Activated B cell treated with CpG ODN at 0.5 μM for 24 hours (primary cell): ENCODE results near the gene MAP3K20. TPM values are rescaled to one million over a fixed set of nuclear protein-coding genes. Genes with fewer than 3 reads are reported as not detected.

ENCODE experiments used
- ATAC-seq: fragments of 200-7000 bp; cut with Tn5 transposase; one replicate; pipeline ENCODE4 v1.10.0; 2021; ENCODE audit warnings: low read depth, mild to moderate bottlenecking, moderate library complexity
- CTCF ChIA-PET: fragments of 350-600 bp; sonication (Branson Sonifier 250); formaldehyde crosslinking; loops from one replicate; lab custom pipeline; 2021; ENCODE audit warnings: antibody characterized with exemption; lab: Charles Lee
- POLR2A ChIA-PET: fragments of 350-600 bp; sonication (Branson Sonifier 250); formaldehyde crosslinking; loops from one replicate; lab custom pipeline; 2021; ENCODE audit warnings: antibody characterized with exemption; lab: Charles Lee
- DNase-seq: peaks from one replicate; pipeline ENCODE4 v3.0.0; 2022
- H3K27ac Mint-ChIP-seq: one replicate; pipeline ENCODE4 v1.8.0; 2020; ENCODE audit warnings: mixed read lengths
- H3K27me3 Mint-ChIP-seq: one replicate; pipeline ENCODE4 v1.8.0; 2021; ENCODE audit warnings: mixed read lengths
- H3K36me3 Mint-ChIP-seq: one replicate; pipeline ENCODE4 v1.8.0; 2021; ENCODE audit warnings: low read depth, mixed read lengths
- H3K4me1 Mint-ChIP-seq: one replicate; pipeline ENCODE4 v1.8.0; 2021; ENCODE audit warnings: mixed read lengths
- H3K4me3 Mint-ChIP-seq: one replicate; pipeline ENCODE4 v1.8.0; 2020; ENCODE audit warnings: mild to moderate bottlenecking, mixed read lengths
- H3K9me3 Mint-ChIP-seq: one replicate; pipeline ENCODE4 v1.8.0; 2020; ENCODE audit warnings: mixed read lengths
- CTCF ChIP-seq: fragments of 200-600 bp; IDR thresholded peaks from one replicate; pipeline ENCODE4 v1.8.0; 2022; ENCODE audit warnings: antibody characterized with exemption, mild to moderate bottlenecking
- intact Hi-C: fragments of 100-400 bp; cut with micrococcal nuclease; formaldehyde crosslinking; loops from one replicate; pipeline ENCODE4 v1.15.1; 2024
- total RNA-seq: library from RNA; stranded (reverse); gene quantifications from 2 replicates; pipeline ENCODE4 v1.2.3, GENCODE V29; 2022

MAP3K20 gene
- total RNA-seq, 1 donor from 2014 or later = 8.7 TPM

GRCh38 chr2:173101687-173102086, 26.0 kb downstream of the MAP3K20 start:
- CTCF ChIA-PET = no interaction called here
- Mint-ChIP-seq H3K36me3 (no peaks in the 10 kb centered on the region), H3K27ac (no peak overlapping the region), H3K4me1 (no peaks in the 10 kb centered on the region), H3K9me3 (no peaks in the 10 kb centered on the region), H3K27me3 (no peaks in the 10 kb centered on the region), H3K4me3 (no peak overlapping the region)
- intact Hi-C loops = no loop called here
- TF ChIP-seq CTCF = no peak
- no peak for ATAC-seq
- POLR2A ChIA-PET = no interaction called here
- no peak for DNase-seq

- no peak for TF ChIP-seq CTCF
- Mint-ChIP-seq H3K36me3 (no peaks in the 10 kb centered on the region), H3K4me3 (no peak overlapping the region), H3K9me3 (no peaks in the 10 kb centered on the region), H3K27ac (no peak overlapping the region), H3K4me1 (no peaks in the 10 kb centered on the region), H3K27me3 (no peaks in the 10 kb centered on the region)
- intact Hi-C loops = no loop called here
- CTCF ChIA-PET = no interaction called here
- POLR2A ChIA-PET = no interaction called here
- DNase-seq (no peak), ATAC-seq (no peak)
Measured at GRCh38 chr2:173104156-173104555, 28.5 kb downstream of the MAP3K20 start.

- no peaks in the 10 kb centered on the region for H3K27me3 Mint-ChIP-seq
- H3K4me1 Mint-ChIP-seq = no peaks in the 10 kb centered on the region
- ChIA-PET POLR2A (no interaction called here), CTCF (interaction anchor here (0.7 kb wide), 1 partner anchor 619 kb away, joined by 3 read pairs; no protein-coding TSS in a partner anchor)
- no peak overlapping the region for H3K4me3 Mint-ChIP-seq
- DNase-seq = no peak
- no peaks in the 10 kb centered on the region for H3K36me3 Mint-ChIP-seq
- TF ChIP-seq CTCF = no peak
- no peak for ATAC-seq
- intact Hi-C loops = no loop called here
- H3K27ac Mint-ChIP-seq = no peak overlapping the region
- H3K9me3 Mint-ChIP-seq = peaks cover 2% of the 10 kb centered on the region
Measured at GRCh38 chr2:173106959-173107628, 31.4 kb downstream of the MAP3K20 start.

- Mint-ChIP-seq H3K36me3 (no peaks in the 10 kb centered on the region), H3K9me3 (peaks cover 2% of the 10 kb centered on the region), H3K4me1 (peaks cover under 1% of the 10 kb centered on the region), H3K27me3 (no peaks in the 10 kb centered on the region), H3K4me3 (no peak overlapping the region), H3K27ac (no peak overlapping the region)
- DNase-seq (no peak), ATAC-seq (no peak)
- ChIA-PET CTCF (interaction anchor here (0.7 kb wide), 1 partner anchor 620 kb away, joined by 3 read pairs; no protein-coding TSS in a partner anchor), POLR2A (no interaction called here)
- intact Hi-C loops = no loop called here
- no peak for TF ChIP-seq CTCF
Measured at GRCh38 chr2:173107629-173108022, 32.0 kb downstream of the MAP3K20 start.

- Mint-ChIP-seq H3K4me1 (peaks cover 10% of the 10 kb centered on the region), H3K4me3 (no peak overlapping the region), H3K9me3 (peaks cover 2% of the 10 kb centered on the region), H3K36me3 (no peaks in the 10 kb centered on the region), H3K27ac (no peak overlapping the region), H3K27me3 (no peaks in the 10 kb centered on the region)
- ChIA-PET CTCF (no interaction called here), POLR2A (no interaction called here)
- DNase-seq (no peak), ATAC-seq (no peak)
- no peak for TF ChIP-seq CTCF
- intact Hi-C loops = no loop called here
Measured at GRCh38 chr2:173109253-173110188, 33.9 kb downstream of the MAP3K20 start.
